Stomach (tissue), 9 donors: Measurements from ENCODE around the gene FKBP7. TPM values are rescaled to one million over a fixed set of nuclear protein-coding genes. Genes with fewer than 3 reads are reported as not detected.
"Not testable (repeated sequence)": the region's sequence is repeated elsewhere in the genome, so short reads cannot be mapped to it uniquely, and the experiment has no call there.

Source experiments
- DNase-seq, 2 donors: peaks; one replicate each; pipeline versions ENCODE4 v3.0.0 to v3.0.0-alpha.2; 2013 to 2019
- H3K27ac ChIP-seq, 5 donors: fragments of 200-600 bp in 4 of 5; sonication (generic) in 4 of 5; one replicate each; pipeline ENCODE4 v1.5.1; 2013 to 2019; ENCODE audit warnings: mild to moderate bottlenecking in 1 of 5, moderate library complexity in 1 of 5
- H3K27me3 ChIP-seq, 3 donors: fragments of 200-600 bp; sonication (generic); one replicate each; pipeline ENCODE4 v1.5.1; 2017 to 2019; ENCODE audit warnings: mixed run types in 1 of 3
- H3K36me3 ChIP-seq, 4 donors: fragments of 200-600 bp; sonication (generic); 1 replicate in 3 of 4; 2 replicates in 1 of 4; pipeline ENCODE4 v1.5.1; 2016 to 2019
- H3K4me1 ChIP-seq, 4 donors: fragments of 200-600 bp; sonication (generic); one replicate each; pipeline ENCODE4 v1.5.1; 2016 to 2019
- H3K4me3 ChIP-seq, 4 donors: fragments of 200-600 bp; sonication (generic) in 3 of 4; one replicate each; pipeline ENCODE4 v1.5.1; 2016 to 2019; ENCODE audit warnings: mild to moderate bottlenecking in 1 of 4
- H3K9me3 ChIP-seq, 4 donors: fragments of 200-600 bp; sonication (generic); one replicate each; pipeline ENCODE4 v1.5.1; 2016 to 2019
- CTCF ChIP-seq, 7 experiments: fragments of 450-650 bp in 4 of 7; fragments of 200-600 bp in 3 of 7; sonication (generic) in 3 of 7; IDR thresholded peaks; one replicate each; pipeline ENCODE4 v1.5.1; 2016 to 2019; ENCODE audit warnings: antibody characterized with exemption in 7 of 7, control low read depth in 2 of 7, mild to moderate bottlenecking in 1 of 7
- EP300 ChIP-seq: sonication (generic); formaldehyde crosslinking; IDR thresholded peaks from one replicate; pipeline ENCODE4 v1.6.1; 2017; ENCODE audit warnings: antibody characterized with exemption
- POLR2A ChIP-seq, 4 donors: fragments of 450-650 bp; IDR thresholded peaks; one replicate each; pipeline ENCODE4 v1.6.1; 2016; ENCODE audit warnings: antibody characterized with exemption in 4 of 4, control low read depth in 2 of 4, mild to moderate bottlenecking in 1 of 4, moderate library complexity in 1 of 4
- POLR2AphosphoS5 ChIP-seq, 3 donors: sonication (generic); formaldehyde crosslinking; IDR thresholded peaks; one replicate each; pipeline ENCODE4 v1.6.1; 2016; ENCODE audit warnings: antibody characterized with exemption in 3 of 3
- WGBS, 5 donors: extraction: QIAGEN DNeasy Blood & Tissue Kit in 3 of 5; methylation state at CpG; one replicate each; pipeline versions ENCODE4 v1.1.5 to v1.1.7; 2013 to 2018; 5-methylcytosine and 5-hydroxymethylcytosine counted together
- intact Hi-C: fragments of 100-400 bp; cut with DNase I; formaldehyde crosslinking; loops from one replicate; pipeline ENCODE4 v1.15.1; 2023; ENCODE audit warnings: low total_unique reads
- polyA plus RNA-seq, 3 donors: library from polyadenylated mRNA; stranded (reverse); fragments of 200-250 nt; gene quantifications; one replicate each; pipeline ENCODE4 v1.2.3, GENCODE V29; 2013
- total RNA-seq, 5 donors: library from RNA; depleted of rRNA; stranded (reverse); fragments of >200 nt; gene quantifications; one replicate each; pipeline versions ENCODE4 v1.1.0 to v1.2.3, GENCODE V29; 2014 to 2016
- donor health status: healthy with polysubstance abuse.
- donor health status: Bipolar disorder and iron deficiency.
- donor health status: healthy.

Gene FKBP7
- total and polyA plus RNA-seq, 8 donors: 0.87 to 31.4 (median 4.7) TPM

GRCh38 chr2:178476477-178476876 is 1.9 kb downstream of the FKBP7 start:
- TF ChIP-seq POLR2AphosphoS5 (IDR thresholded peaks at IDR 0.05): no peak
- no peak for TF ChIP-seq CTCF (IDR thresholded peaks at IDR 0.05)
- TF ChIP-seq EP300: no peak
- no peak for TF ChIP-seq POLR2A (IDR thresholded peaks at IDR 0.05)
- no peaks in the 10 kb centered on the region for H3K9me3 ChIP-seq
- intact Hi-C loops: no loop called here

GRCh38 chr2:178474560-178474959 is 3.8 kb downstream of the FKBP7 start:
- 93 to 100% (median 98%) methylated on average over 5 of the region's 5 CpGs for WGBS, 5 donors
- Histone ChIP-seq H3K9me3 (no peaks in the 10 kb centered on the region), H3K4me3 (no peak overlapping the region), H3K4me1 (peaks cover 8 to 27% (median 17%) of the 10 kb centered on the region in 4 donors), H3K36me3 (peaks cover 0 to under 1% (median under 1%) of the 10 kb centered on the region in 4 donors), H3K27me3 (no peaks in the 10 kb centered on the region), H3K27ac (no peak overlapping the region)
- no peak for DNase-seq
- TF ChIP-seq EP300 (no peak), POLR2AphosphoS5 (IDR thresholded peaks at IDR 0.05) (no peak), CTCF (IDR thresholded peaks at IDR 0.05) (no peak), POLR2A (IDR thresholded peaks at IDR 0.05) (no peak)
- intact Hi-C loops: no loop called here

More at GRCh38 chr2:178476477-178476876, 1.9 kb downstream of the FKBP7 start:
- no peak overlapping the region for H3K27ac ChIP-seq
- DNase-seq: no peak
- H3K36me3 ChIP-seq: no peaks in the 10 kb centered on the region
- no peak overlapping the region for H3K4me3 ChIP-seq
- H3K4me1 ChIP-seq: peaks cover 18 to 36% (median 29%) of the 10 kb centered on the region in 4 donors
- H3K27me3 ChIP-seq: no peaks in the 10 kb centered on the region

- TF ChIP-seq POLR2AphosphoS5 (IDR thresholded peaks at IDR 0.05): no peak
- no peak for TF ChIP-seq EP300
- TF ChIP-seq POLR2A (IDR thresholded peaks at IDR 0.05): no peak
- no peak for TF ChIP-seq CTCF (IDR thresholded peaks at IDR 0.05)
- Histone ChIP-seq H3K27ac (no peak overlapping the region), H3K27me3 (no peaks in the 10 kb centered on the region), H3K36me3 (peaks cover 0 to 7% (median 5%) of the 10 kb centered on the region in 4 donors), H3K9me3 (no peaks in the 10 kb centered on the region), H3K4me1 (peaks cover 5 to 20% (median 11%) of the 10 kb centered on the region in 4 donors), H3K4me3 (no peak overlapping the region)
- WGBS, 5 donors: 64 to 70% (median 67%) methylated on average over 4 of the region's 4 CpGs
- intact Hi-C loops: no loop called here
- DNase-seq: no peak
Observed at GRCh38 chr2:178473931-178474330, 4.5 kb downstream of the FKBP7 start.

DNA sequence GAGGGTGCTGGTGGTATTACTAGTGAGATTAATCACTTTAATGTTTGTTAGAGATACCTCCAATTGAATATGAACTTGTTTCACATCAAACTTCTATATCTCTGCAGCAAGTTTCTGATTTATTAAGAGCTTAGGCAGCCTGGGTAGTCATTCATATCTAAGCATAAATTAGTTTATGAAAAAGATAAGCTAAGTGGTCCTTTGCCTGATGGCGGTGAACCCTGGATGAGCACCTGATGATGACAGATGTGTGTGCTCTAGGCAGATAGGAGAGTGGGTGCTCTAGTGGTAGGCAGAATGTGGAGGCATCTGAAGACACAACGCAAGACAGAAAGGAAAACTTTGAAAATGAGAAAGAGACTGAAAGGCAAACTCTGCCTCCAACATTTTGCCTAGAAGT is 5.0 kb downstream of the FKBP7 start:
- H3K9me3 ChIP-seq: no peaks in the 10 kb centered on the region
- WGBS, 5 donors: 93 to 100% (median 95%) methylated on average over 2 of the region's 2 CpGs
- DNase-seq: no peak
- no peak overlapping the region for H3K27ac ChIP-seq
- peaks cover 0 to 12% (median 11%) of the 10 kb centered on the region in 4 donors for H3K36me3 ChIP-seq
- no peak overlapping the region for H3K4me3 ChIP-seq
- intact Hi-C loops: no loop called here
- peaks cover 5 to 20% (median 10%) of the 10 kb centered on the region in 4 donors for H3K4me1 ChIP-seq
- TF ChIP-seq EP300 (no peak), POLR2A (IDR thresholded peaks at IDR 0.05) (no peak), POLR2AphosphoS5 (IDR thresholded peaks at IDR 0.05) (no peak), CTCF (IDR thresholded peaks at IDR 0.05) (no peak)
- no peaks in the 10 kb centered on the region for H3K27me3 ChIP-seq

- H3K27ac ChIP-seq, H3K27me3 ChIP-seq, DNase-seq, H3K4me3 ChIP-seq, intact Hi-C loops, H3K9me3 ChIP-seq, H3K4me1 ChIP-seq: not testable (repeated sequence)
- H3K36me3 ChIP-seq: peaks cover 0 to 27% (median 21%) of the 10 kb centered on the region in 4 donors
- 92 to 98% (median 96%) methylated on average over 5 of the region's 5 CpGs for WGBS, 5 donors
Observed at GRCh38 chr2:178471313-178471712, 7.1 kb downstream of the FKBP7 start.
